Gastrocnemius medialis (tissue), 4 donors: ENCODE data around the gene NGEF. TPM values are rescaled to one million over a fixed set of nuclear protein-coding genes. Genes with fewer than 3 reads are reported as not detected.
A peak's percentile ranks its signal among the peaks of the same experiment; 100 is the strongest.

Experiments
- ATAC-seq, 2 donors: fragments of 150-250 bp; one replicate each; pipeline ENCODE4 v1.9.1; 2016
- DNase-seq, 2 donors: peaks; one replicate each; pipeline ENCODE4 v3.0.0-alpha.2; 2019
- H3K27ac ChIP-seq, 4 donors: fragments of 200-600 bp; sonication (generic); 1 replicate in 1 of 4; 2 replicates in 3 of 4; pipeline ENCODE4 v1.5.1; 2016 to 2018; ENCODE audit warnings: mild to moderate bottlenecking in 2 of 4, moderate library complexity in 1 of 4
- H3K27me3 ChIP-seq, 3 donors: fragments of 200-600 bp; sonication (generic) in 2 of 3; 1 replicate in 1 of 3; 2 replicates in 2 of 3; pipeline versions ENCODE4 v1.5.1 to v1.6.0; 2016 to 2019; ENCODE audit warnings: mild to moderate bottlenecking in 1 of 3, moderate library complexity in 1 of 3
- H3K36me3 ChIP-seq, 2 donors: fragments of 200-600 bp; sonication (generic) in 1 of 2; one replicate each; pipeline ENCODE4 v1.5.1; 2017 to 2018
- H3K4me1 ChIP-seq, 2 donors: fragments of 200-600 bp; sonication (generic) in 1 of 2; one replicate each; pipeline ENCODE4 v1.5.1; 2016 to 2017; ENCODE audit warnings: mild to moderate bottlenecking in 2 of 2
- H3K4me3 ChIP-seq, 4 donors: fragments of 200-600 bp; sonication (generic) in 3 of 4; 1 replicate in 1 of 4; 2 replicates in 3 of 4; pipeline ENCODE4 v1.5.1; 2016 to 2019; ENCODE audit warnings: mild to moderate bottlenecking in 2 of 4
- H3K9me3 ChIP-seq, 3 donors: fragments of 200-600 bp; sonication (generic) in 2 of 3; 1 replicate in 1 of 3; 2 replicates in 2 of 3; pipeline ENCODE4 v1.5.1; 2016 to 2019
- CTCF ChIP-seq, 5 experiments: fragments of 450-650 bp in 3 of 5; fragments of 200-600 bp in 2 of 5; sonication (generic) in 2 of 5; IDR thresholded peaks in 4 of 5; conservative IDR thresholded peaks in 1 of 5; 1 replicate in 4 of 5; 2 replicates in 1 of 5; pipeline ENCODE4 v1.5.1; 2016 to 2019; ENCODE audit warnings: antibody characterized with exemption in 5 of 5, mild to moderate bottlenecking in 3 of 5, moderate library complexity in 3 of 5
- POLR2A ChIP-seq, 2 donors: fragments of 450-650 bp; IDR thresholded peaks; one replicate each; pipeline ENCODE4 v1.6.1; 2017; ENCODE audit warnings: antibody characterized with exemption in 2 of 2, mild to moderate bottlenecking in 2 of 2, moderate library complexity in 2 of 2
- in situ Hi-C, 4 donors: fragments of 200-750 bp; cut with MboI; loops; one replicate each; pipeline versions ENCODE4 v1.15.0 to v1.8.0; 2017; ENCODE audit warnings: low sequenced_read_pairs in 4 of 4
- intact Hi-C: fragments of 100-400 bp; cut with DNase I; formaldehyde crosslinking; loops from one replicate; pipeline ENCODE4 v1.15.1; 2023; ENCODE audit warnings: low total_unique reads
- total RNA-seq, 4 donors: library from RNA; depleted of rRNA; stranded (reverse); fragments of >200 nt; gene quantifications; one replicate each; pipeline versions ENCODE4 v1.1.0 to v1.2.3, GENCODE V29; 2016

The NGEF gene
- total RNA-seq, 4 donors from 2014 or later, result 0.66 to 1.5 (median 0.84) TPM; not detected in 1

DNA sequence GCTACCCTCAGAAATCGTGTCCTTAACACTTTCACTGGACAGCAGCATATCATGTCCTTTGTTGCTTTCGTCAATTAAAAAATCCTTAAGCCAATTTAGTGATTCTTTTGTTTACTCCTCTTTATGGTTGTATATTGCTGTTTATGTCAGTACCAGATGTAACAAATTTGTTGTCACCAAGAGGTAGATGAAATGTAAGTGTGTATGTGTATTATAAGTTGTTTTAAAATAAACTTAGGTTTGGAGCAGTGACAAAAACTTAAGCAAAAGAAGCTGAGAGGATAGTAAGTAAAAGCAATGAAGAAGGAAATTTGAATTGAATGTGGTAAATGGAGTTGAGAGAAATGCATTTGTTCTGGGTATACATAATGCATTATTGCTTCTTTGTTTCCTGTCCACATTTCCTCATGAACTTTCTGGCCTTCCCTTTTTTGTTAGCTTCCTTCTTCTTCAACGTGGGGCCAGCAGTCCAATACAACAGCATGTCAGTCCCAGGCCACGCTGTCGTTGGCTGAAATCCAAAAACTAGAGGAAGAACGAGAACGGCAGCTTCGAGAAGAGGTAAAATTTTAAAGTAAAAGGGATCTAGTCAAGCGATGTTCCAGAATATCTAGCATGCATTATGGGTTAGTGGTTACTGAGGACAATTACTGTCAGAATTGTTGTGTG is 173.5 kb downstream of the NGEF start:
- H3K36me3 ChIP-seq, result peaks cover 0 to 67% of the 10 kb centered on the region in 2 donors
- ATAC-seq (no peak), DNase-seq (peak in 1 of 2 donors; percentile 32)
- H3K27me3 ChIP-seq, result no peaks in the 10 kb centered on the region
- TF ChIP-seq POLR2A (IDR thresholded peaks at IDR 0.05) (no peak), CTCF (IDR thresholded peaks at IDR 0.05 in 4 of 5, conservative IDR thresholded peaks at IDR 0.05 in 1 of 5) (no peak)
- H3K27ac ChIP-seq, result no peak overlapping the region
- intact Hi-C loops, result no loop called here
- in situ Hi-C loops, result no loop called here
- no peaks in the 10 kb centered on the region for H3K9me3 ChIP-seq
- H3K4me1 ChIP-seq, result peaks cover 8 to 24% of the 10 kb centered on the region in 2 donors
- no peak overlapping the region for H3K4me3 ChIP-seq

GRCh38 chr2:232838406-232838874 is 174.6 kb downstream of the NGEF start:
- Histone ChIP-seq H3K36me3 (peaks cover 0 to 67% of the 10 kb centered on the region in 2 donors), H3K27ac (no peak overlapping the region), H3K4me3 (no peak overlapping the region), H3K9me3 (no peaks in the 10 kb centered on the region), H3K27me3 (no peaks in the 10 kb centered on the region), H3K4me1 (peaks cover 8 to 24% of the 10 kb centered on the region in 2 donors)
- DNase-seq (no peak), ATAC-seq (no peak)
- in situ Hi-C loops (no loop called here), intact Hi-C loops (no loop called here)
- TF ChIP-seq POLR2A (IDR thresholded peaks at IDR 0.05) (no peak), CTCF (IDR thresholded peaks at IDR 0.05 in 4 of 5, conservative IDR thresholded peaks at IDR 0.05 in 1 of 5) (no peak)

GRCh38 chr2:232836934-232837333 is 176.1 kb downstream of the NGEF start:
- in situ Hi-C loops, result no loop called here

GRCh38 chr2:232835687-232836208 is 177.3 kb downstream of the NGEF start:
- Histone ChIP-seq H3K36me3 (peaks cover 0 to 71% of the 10 kb centered on the region in 2 donors), H3K27ac (no peak overlapping the region), H3K4me3 (no peak overlapping the region), H3K4me1 (peaks cover 8 to 24% of the 10 kb centered on the region in 2 donors), H3K27me3 (no peaks in the 10 kb centered on the region), H3K9me3 (no peaks in the 10 kb centered on the region)
- TF ChIP-seq CTCF (IDR thresholded peaks at IDR 0.05 in 4 of 5, conservative IDR thresholded peaks at IDR 0.05 in 1 of 5) (no peak), POLR2A (IDR thresholded peaks at IDR 0.05) (no peak)
- DNase-seq (no peak), ATAC-seq (no peak)
- intact Hi-C loops (no loop called here), in situ Hi-C loops (no loop called here)

More at GRCh38 chr2:232836934-232837333, 176.1 kb downstream of the NGEF start:
- H3K9me3 ChIP-seq, result no peaks in the 10 kb centered on the region
- H3K36me3 ChIP-seq, result peaks cover 0 to 71% of the 10 kb centered on the region in 2 donors
- no peak for ATAC-seq
- no peaks in the 10 kb centered on the region for H3K27me3 ChIP-seq
- TF ChIP-seq POLR2A (IDR thresholded peaks at IDR 0.05) (no peak), CTCF (IDR thresholded peaks at IDR 0.05 in 4 of 5, conservative IDR thresholded peaks at IDR 0.05 in 1 of 5) (no peak)
- DNase-seq, result no peak
- intact Hi-C loops, result no loop called here
- peaks cover 8 to 24% of the 10 kb centered on the region in 2 donors for H3K4me1 ChIP-seq
- H3K4me3 ChIP-seq, result no peak overlapping the region
- H3K27ac ChIP-seq, result no peak overlapping the region
